H1 (cell line): Measurements from ENCODE around the gene AOAH.

Source experiments
- CBX5 ChIP-seq: fragments of 300-800, 300-1000 bp; sonication (generic); IDR thresholded peaks from 2 replicates; pipeline ENCODE4 v1.7.1; 2016; ENCODE audit warnings: antibody characterized with exemption, low read length, low read depth
- CEBPB ChIP-seq: IDR thresholded peaks from 2 replicates; pipeline ENCODE4 v1.6.1; 2012; ENCODE audit warnings: low read depth, low read length
- EZH2 ChIP-seq: fragments of 200-600 bp; sonication (generic); IDR thresholded peaks from 2 replicates; pipeline ENCODE4 v1.7.1; 2012; ENCODE audit warnings: low read depth, mild to moderate bottlenecking, moderate library complexity, low read length, inconsistent platforms; ENCODE audit not compliant: severe bottlenecking
- FOSL1 ChIP-seq: IDR thresholded peaks from 2 replicates; pipeline ENCODE4 v1.6.1; 2011; ENCODE audit warnings: mild to moderate bottlenecking, low read depth, low read length, moderate library complexity; ENCODE audit not compliant: insufficient read depth
- MAX ChIP-seq: IDR thresholded peaks from 2 replicates; pipeline ENCODE4 v1.6.1; 2012; ENCODE audit warnings: inconsistent platforms
- POLR2A ChIP-seq, 2 experiments: IDR thresholded peaks; 1 replicate in 1 of 2; 2 replicates in 1 of 2; pipeline ENCODE4 v1.6.1; 2011; ENCODE audit warnings: low read depth in 2 of 2, low read length in 2 of 2, mild to moderate bottlenecking in 2 of 2; ENCODE audit errors: control extremely low read depth in 1 of 2
- POLR2AphosphoS5 ChIP-seq: IDR thresholded peaks from 2 replicates; pipeline ENCODE4 v1.6.1; 2011; ENCODE audit warnings: low read depth, low read length
- RAD21 ChIP-seq, 2 experiments: IDR thresholded peaks in 1 of 2; conservative IDR thresholded peaks in 1 of 2; 2 replicates each; pipeline ENCODE4 v1.6.1; 2011; ENCODE audit warnings: low read depth in 2 of 2, low read length in 2 of 2, improper control_type of control experiment in 1 of 2, inconsistent platforms in 1 of 2, mild to moderate bottlenecking in 1 of 2, moderate library complexity in 1 of 2
- YY1 ChIP-seq: IDR thresholded peaks from 2 replicates; pipeline ENCODE4 v1.6.1; 2011; ENCODE audit warnings: low read depth, mild to moderate bottlenecking, low read length

DNA sequence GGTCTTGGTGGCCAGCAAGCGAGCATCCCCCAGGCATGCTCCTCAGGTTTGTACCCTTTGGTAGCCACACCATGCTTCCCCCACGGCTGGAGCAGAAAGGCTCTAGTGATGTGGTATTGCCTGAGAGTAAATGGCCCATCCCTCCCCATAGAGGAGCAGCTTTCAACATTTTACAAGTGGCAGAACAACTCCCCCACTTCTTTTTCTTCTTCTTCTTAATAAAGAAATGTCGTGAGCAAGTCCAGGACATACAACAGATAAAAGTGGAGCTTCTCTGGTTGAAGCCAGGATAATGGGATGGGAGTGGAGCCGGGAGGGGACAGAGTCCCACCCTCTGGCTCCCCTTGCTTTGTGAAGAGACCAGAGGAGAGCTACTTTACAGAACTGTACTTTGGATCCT is 203.2 kb downstream of the AOAH start:
- TF ChIP-seq EZH2 (no peak), YY1 (no peak), POLR2A (IDR thresholded peaks at IDR 0.05; ENCODE audit: control extremely low read depth in 1 of 2, low read depth in 2 of 2, low read length in 2 of 2) (no peak), RAD21 (IDR thresholded peaks at IDR 0.05 in 1 of 2, conservative IDR thresholded peaks at IDR 0.05 in 1 of 2; ENCODE audit: low read depth in 2 of 2, low read length in 2 of 2) (no peak), CEBPB (no peak), MAX (no peak), CBX5 (no peak), POLR2AphosphoS5 (no peak), FOSL1 (no peak)
